Measurements from ENCODE around the gene PKP1.

The PKP1 gene

DNA sequence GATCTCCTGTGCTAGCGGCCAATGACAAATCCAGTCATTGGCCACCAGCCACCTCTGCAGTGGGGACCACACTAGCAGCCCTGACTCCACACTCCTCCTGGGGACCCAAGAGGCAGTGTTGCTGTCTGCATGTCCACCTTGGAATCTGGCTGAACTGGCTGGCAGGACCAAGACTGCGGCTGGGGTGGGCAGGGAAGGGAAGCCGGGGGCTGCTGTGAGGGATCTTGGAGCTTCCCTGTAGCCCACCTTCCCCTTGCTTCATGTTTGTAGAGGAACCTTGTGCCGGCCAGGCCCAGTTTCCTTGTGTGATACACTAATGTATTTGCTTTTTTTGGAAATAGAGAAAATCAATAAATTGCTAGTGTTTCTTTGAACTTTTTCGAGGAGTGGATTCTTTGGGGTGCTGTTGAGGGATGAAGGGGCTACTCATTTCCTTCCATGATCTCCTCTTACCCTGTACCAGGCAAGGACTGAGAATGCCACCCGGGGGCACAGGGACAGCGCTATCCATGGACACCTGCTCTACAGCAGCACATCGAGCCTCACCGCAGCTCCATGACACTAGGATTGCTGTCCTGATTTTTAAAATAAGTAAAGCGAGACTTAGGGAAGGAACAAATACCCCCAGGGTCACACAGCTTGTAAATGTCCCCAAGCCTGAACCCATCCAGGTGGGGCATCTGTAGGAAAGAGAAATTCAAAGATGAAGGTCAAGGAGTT, 49.5 kb downstream of the PKP1 start:
- no peak for DNase-seq

DNA sequence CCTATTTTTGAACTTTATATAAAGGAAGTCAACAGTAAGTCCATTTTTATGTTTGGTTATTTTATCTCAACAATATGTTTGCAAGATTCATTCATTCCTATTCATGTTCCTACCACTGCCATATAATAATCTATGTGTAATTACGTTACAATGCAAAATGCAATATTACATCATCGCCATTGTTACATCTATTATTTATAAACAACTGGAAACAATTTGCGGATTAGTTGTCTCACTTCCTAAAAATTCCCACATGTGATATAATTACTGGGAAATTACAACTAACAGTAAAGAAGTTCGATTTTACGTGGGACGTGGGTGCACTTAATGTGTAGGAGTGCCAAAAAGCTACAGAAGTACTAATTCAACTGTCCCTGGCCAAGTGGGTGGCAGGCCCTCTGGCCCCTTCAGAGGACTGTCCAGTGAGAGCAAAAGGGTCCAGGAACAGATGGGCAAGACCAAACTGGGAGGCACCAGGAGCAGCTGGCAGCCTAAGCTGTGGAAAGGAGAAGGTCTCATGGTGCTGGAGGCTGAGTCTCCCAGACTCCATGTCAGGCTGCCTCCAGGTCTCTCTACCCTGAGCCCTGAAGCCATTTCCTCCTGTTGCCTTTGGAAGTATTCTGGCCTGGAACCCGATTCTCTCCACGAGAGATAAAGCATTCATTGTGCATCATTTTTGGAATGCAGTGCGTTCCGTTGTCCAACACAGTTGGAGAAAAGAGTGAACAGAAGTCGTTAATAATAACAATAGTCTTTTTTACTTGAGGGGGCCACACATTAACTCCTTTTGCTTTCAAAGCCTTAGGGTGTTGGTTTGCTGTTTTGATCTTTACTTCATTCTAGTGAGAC, 51.2 kb downstream of the PKP1 start:
- no peak for DNase-seq

DNA sequence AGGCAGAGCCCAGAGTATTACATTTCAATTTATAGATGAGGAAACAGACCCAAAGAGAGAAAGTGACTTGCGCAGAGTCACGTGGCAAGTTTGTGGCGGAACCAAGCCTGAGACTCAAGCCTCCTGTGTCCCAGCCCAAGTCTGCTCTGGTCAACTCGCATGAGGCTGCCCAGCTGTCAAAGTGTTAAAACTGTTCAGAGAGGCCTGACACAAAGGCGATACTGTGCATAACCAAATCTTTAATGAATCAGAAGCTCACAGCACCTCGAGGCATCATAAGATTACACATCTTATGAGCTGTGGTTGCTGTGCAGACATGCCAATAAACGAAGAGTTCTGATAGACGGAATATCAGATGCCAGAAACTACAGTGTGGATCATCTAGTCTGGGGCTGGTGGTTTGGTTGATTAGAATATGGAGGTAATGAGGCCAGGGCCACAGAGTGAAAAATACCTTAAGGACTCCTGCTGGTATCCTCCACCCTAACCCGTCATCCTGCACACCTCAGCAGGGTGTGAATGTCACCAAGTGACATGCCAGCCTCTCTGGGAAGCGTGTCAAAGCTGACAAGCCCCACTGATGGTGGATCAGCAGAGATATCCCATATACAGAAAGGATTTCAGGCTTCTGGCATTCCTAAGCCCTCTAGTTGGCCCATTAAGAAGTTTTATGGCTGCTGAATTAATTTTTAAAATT, 52.0 kb downstream of the PKP1 start:
- no peak for DNase-seq

DNA sequence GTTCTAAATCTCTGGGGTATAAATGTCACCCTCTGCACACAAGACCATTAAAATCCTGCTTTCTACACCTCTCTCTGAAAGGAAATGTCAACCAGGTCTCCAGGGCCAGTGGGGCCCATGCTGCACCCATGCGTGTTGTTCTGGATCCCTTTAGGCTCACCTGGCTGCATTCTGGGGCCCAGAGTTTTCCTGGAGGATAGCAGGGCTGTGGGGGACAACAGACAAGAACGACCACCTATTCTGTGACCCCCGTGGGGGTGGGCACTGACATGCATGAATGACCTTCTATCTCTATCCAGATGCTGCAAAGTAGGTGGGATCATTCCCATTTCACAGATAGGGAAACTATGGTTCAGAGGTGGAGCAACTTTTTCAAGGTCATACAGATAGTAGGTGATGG, 52.6 kb downstream of the PKP1 start:
- no peak for DNase-seq

DNA sequence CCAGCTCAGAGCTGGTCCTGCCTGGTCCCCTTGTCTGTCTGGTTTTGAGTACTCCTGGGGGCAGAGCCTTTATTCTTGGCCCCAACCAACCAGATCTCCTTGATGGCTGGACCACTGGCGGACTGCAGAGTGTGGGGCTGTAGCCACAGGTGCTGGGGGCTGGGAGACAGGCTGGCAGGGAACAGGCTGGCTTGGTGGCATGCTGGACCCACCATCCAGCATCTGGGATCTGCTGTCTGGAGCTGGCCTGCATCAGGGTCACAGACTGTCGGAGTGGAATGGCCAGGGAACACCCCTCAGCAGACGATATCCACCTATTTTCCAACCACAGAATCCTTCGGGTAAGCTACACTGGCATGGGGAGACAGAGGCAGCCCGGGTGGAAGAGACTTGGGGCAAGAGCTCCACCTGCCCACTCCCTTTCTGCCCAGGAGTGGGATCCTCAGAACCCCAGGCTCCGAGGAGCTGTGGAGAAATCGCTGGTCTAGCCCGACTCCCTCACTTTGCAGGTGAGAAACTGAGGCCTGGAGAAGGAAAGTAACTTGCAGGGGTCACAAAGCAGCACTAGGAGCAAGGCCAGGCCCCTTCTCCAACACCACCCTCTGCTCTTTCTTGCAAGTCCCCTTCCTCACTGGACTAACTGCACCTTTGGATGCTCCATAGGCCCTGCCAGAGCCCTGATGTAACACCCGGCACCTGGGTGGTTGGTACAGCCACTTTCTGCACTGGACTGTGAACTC, 53.6 kb downstream of the PKP1 start:
- no peak for DNase-seq

DNA sequence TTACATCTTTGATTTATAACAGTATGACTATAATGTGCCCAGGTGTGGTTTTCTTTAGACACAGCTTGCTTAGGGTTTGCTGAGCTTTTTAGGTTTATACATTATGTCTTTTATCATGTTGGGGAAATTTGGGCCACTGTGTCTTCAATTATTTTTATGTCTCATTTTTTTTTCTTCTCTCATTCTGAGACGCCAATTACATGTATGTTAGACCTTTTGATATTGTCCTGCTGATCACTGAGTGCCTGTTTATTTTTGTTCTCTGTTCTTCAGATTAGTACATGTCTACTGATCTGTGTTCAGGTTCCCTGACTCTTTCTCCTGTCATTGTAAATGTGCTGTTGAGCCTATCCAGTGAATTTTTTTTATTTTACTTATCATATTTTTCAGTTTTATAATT, 58.1 kb downstream of the PKP1 start:
- no peak for DNase-seq

DNA sequence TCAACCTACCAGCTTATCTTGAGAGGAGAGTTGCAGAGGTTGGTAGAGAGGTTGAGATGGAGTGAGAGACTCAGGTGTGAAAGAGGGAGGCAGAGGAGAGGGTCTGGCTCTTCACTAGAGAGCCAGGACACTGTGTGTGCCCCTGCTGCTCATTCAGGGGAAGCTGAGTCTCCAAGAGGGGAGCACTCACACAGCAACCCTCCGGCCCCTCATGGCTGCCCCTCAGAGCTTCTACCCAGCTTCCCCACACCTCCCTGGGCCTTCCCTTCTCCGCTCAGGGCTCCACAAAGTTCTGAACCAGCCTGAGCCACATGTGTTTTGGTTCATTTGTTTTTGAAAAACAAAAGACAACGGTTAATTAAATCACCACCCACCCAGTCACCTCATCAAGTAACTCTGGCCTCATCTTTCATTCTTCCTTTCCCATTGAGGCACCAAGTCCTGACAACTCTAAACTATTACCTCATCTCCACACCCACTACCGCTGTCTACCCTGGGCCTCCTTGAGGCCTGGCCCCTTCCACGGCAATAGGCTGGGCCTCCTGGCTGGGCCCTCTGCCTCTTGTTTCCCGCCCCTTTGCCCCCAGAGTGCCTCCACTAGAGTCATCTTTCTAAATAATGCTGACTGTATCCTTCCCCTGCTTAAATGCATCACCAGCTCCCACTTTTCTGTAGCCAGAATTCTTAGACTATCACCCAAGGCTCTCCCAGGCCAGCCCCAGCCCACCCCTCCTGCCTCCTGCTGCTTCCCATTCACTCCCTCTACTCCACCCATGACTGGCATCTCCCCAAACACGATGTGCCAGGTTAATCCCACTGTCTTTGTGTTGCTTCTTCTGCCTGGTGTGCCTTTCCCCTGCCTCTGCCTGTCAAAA, 61.1 kb downstream of the PKP1 start:
- no peak for DNase-seq

DNA sequence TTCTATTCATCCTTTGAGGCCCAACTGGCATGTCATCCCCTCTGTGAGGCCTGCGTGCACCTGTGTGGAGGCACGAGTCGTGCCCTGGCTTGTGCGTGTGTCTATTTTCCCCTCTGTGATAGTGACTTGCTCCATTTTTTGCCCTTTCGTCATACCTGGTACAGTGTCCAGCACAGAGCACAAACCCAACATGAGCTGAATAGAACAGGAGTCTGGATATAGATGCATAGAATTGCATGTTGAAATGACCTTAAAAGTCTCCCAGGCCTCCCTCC, 61.7 kb downstream of the PKP1 start:
- no peak for DNase-seq

DNA sequence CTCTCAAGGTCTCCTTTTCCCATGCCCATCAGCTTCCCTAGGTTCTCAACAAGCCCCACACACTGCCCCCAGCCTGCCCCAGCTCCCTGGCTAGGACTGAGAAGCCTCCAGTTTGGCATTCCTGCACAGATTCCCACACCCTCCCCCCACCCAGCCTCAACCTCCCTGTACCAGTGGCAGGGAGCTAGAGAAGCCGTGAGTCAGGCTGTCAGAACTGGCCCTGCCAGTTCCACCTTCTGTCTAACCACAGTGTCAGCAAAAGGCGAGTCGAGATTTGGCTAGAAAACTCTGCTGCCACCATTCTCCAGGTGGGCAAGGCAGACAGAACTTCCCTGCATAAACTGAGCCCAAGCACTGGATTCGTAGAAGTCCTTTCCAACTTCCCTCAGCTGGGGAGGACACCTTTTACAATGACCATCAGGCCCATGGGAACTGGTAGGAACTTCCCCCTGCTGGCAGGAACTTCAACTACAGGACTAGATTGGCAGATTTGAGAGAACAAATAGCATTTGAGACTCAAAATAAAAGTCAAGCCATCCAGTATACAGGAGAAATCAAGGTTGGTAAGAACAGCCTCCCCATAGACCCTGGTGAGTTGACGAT, 63.1 kb downstream of the PKP1 start:
- DNase-seq: no peak

DNA sequence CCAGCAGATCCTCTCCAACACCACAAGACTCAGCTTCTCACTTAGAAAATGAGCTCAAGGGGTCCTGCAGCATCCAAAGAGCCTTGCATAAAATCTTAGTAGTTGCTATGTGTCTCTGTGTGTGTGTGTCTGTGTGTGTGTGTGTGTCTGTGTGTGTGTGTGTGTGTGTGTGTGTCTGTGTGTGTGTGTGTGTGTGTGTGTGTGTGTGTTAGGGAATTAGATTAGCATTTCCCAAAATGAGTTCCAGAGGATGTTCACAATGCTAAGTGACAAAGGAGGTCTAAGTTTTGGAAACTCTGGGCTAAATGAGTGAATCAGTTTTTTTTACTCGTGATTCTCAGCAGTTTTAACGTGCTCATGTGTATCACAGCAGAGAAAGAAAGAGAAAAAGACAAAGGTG, 63.7 kb downstream of the PKP1 start:
- no peak for DNase-seq

DNA sequence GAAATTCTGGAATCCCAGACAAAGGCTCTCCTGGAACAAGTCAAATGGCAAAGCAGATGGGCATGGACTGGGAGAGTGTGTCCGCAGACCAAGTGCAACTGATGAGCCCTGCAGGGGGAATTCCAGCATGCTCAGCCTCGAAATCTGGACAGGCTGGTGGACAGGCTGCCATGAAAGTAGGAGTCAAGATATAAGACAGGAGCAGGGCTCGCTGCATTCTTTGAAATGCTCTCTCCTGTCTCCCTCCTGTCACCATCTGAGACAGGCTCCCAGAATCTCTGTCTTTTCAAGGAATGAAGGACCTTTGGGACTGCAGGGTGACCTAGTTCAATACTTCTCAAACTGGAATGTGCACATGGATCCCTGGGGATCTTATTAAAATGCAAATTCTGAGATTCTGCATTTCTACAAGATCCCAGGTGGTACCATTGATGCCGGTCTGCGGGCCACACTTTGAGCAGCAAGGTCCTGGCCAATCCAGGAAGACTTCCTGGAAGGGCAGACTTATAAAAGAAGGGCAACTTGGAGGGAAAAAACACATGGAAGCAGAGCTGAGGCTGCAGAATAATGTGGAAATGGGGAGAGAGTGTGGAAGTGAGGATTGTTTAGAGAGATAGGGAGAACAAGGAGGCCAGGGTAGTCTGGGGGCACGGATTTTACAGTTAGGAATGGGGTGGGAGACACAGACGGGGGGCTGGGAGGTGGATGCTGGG, 64.3 kb downstream of the PKP1 start:
- DNase-seq: no peak

DNA sequence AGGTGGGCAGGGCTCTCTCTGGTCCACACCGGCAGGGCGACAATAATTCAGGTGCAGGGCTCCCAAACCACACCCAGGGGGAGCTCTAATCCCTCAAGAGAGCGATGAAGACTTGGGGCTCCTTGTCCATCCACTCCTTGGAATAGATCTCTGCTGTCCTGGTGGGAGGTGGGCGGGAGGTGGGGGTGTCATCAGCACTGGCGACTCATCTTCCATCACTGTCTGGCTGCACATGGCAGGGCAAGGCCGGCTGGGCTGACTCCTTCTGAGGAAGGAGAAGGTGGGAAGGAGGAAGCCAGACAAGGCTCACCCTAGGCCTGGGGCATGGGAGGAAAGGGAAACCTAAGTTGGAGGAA, 64.9 kb downstream of the PKP1 start:
- DNase-seq: no peak

DNA sequence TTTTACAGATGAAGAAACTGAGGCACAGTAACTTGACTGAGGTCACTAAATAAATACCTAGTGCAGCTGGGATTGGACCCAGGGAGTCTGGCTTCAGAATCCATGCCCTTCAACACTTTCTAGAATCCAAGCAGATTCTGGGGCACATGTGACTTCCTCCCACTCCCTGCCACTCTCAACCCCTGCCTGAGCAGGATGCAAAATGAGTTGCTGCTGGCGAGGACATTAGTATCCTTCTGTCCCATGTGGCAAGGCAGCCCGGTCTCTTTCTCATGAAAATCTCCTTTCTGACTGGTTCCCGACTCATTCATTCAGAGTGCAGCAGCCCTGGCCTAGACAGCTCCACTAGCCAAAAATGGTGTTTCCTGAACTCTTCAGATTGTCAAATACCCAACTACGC, 65.8 kb downstream of the PKP1 start:
- no peak for DNase-seq

DNA sequence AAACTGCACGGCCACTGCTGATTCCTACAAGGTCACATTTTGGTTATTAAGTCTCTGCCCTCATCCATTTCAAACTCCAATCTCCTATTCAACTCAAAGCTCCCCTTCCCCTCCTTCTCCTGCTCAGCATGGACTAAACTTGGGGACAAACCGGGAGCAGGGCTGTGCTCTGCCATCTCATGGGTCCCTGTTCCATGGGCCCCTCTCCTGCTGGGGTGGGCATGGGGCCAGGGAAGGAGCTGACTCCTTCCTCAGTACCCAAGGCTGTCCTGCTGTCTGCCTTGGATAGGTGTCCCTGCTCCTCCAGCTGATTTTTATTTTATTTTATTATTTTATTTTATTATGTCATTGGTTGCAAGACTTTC, 67.0 kb downstream of the PKP1 start:
- DNase-seq: no peak

DNA sequence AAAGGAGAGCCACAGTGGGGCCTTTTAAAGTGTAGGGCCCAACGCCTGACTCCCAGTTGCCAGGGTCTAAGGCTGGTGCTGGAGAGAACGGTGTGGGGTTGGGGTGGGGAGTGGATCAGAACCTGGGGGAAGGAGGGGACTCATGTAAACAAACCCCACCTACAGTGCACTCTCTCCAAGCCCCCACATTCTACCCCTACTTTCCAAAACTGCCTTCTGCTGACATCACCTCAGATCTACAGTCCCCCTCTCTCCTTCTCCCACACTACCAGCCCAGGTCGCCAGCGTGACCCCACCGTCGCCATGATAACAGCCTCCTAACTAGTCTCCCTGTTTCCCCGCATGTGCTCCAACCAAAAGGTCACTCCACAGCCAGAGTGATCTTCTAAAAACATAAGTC, 67.6 kb downstream of the PKP1 start:
- DNase-seq: no peak

DNA sequence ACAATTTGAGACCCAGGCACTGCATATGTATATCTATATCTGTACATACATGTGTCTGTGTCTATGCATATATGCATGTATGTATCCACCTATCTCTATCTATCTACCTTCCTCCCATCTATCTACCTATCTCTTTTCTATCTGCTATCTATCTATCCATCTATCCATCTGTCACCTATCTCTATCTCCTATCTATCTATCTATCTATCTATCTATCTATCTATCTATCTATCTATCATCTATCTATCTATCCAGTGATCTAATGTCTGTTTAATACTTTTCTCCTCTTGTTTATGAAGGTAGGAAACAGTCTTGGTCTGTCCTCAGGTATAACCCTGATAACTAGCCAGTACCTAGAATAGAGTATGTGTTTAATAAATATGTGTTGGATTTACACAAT, 68.3 kb downstream of the PKP1 start:
- no peak for DNase-seq

DNA sequence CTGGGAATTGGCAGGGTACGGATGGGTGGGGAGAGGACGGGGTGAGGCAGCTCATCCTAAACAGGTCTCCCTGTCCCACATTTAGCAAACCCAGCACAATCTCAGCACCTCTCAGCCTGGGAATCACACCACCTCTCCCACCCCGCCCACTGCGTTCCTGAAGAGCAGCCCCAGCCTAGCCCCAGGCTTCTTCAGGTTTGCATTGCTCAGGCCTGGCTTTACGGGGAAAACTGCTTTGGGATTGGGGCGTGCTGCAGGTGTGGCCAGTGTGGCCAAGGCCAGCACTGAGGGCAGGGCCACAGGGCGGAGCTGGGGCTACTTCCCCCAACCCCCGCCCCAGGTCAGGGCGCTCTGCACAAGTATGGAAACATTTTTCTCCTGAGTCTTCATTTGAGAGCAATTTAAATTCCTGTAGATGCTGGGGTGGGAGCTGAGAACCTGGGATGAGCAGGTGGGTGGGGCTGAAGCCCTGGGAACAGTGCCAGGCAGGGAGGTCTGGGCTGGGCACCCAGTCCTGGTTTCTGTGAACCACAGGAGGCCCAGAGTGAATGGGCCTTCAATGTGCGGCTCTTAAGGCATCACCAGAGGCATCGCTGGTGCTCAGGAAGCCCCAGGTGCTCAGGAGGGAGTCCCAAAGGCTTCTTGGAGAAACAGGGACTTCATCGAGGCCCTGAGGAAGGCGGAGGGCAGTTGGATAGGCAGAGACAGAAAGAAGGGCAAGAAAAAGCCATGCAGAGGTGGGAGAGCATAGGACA, 70.1 kb downstream of the PKP1 start:
- no peak for DNase-seq

DNA sequence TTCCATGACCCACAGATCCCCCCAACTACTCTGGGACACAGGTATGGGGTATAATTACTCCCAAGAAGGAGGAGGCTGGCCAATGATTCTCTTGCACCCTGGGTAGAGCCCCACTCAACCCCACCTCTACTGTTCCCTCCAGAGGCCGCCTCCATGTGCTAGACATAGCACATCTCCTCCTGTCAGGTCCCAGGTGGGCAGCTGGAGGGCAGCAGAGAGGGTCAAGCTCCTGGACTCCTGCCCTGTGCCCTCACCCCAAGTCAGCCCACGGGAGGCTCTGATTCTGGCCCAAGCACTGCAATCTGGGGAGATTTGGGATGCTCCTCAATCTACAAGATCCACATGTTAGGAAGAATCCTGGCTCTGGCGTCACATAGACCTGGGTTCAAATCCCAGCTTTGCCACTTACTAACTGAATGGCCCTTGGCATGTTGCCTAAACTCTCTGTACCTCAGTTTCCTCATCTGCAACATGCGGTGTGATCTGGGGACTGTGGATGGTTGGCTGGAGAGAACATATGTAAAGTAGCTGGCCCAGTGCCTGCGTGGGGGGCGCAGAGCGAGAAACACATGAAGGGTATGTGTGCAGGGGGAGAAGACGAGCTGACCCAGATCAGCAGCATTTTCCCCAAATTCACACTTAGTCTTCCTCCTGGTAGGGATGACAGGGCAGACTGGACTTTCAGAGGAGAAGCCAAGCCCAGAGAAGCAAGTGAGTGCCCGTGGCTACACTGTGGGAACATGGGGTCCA, 71.0 kb downstream of the PKP1 start:
- no peak for DNase-seq

DNA sequence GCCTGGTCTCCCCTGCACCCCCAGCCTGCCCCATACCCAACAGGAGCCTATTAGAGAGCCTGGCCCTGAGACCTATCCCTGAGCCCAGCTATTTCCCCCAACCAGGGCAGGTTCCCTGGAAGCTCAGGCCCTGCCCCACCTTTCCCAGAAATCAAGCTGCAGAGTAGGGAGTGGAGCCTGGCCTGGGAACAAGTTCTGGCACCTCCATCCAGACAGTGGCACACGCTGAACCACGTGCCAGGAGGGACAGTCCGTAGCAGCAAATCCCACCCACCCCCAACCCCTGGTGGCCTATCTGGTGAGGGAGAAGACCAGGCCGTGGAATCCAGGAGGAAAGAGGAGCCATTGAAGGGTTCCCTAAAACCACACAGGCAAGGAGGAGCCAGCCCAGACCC, 71.6 kb downstream of the PKP1 start:
- DNase-seq: no peak

DNA sequence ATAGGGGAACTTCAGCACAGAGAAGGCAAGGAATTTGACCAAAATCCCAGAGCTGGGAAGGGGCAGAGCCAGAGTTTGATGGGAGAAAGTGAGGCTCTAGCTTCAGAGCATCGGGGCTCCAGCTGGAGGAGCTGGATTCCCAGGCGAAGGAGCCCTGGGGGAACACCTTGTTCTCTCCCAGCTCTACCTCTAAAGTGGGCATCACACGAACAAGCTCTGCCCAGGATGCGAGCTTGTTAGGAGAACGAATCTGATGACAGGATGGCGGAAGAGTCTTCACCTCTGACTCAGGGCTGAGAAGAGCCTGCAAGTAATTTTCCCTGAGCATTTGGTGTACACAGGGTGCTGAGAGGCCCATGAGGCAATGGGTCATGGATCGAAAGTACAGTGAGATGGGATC, 72.2 kb downstream of the PKP1 start:
- no peak for DNase-seq
